Panc1 (cell line): Measurements from ENCODE around the gene PIK3R5. TPM values are rescaled to one million over a fixed set of nuclear protein-coding genes. Genes with fewer than 3 reads are reported as not detected.

Source experiments
- ATAC-seq: fragments of 200-7000 bp; cut with Tn5 transposase; 2 replicates; pipeline ENCODE4 v1.9.1; 2020; ENCODE audit warnings: mild to moderate bottlenecking, moderate library complexity
- BruUV-seq: library from RNA; stranded (reverse); fragments of 400-500 nt; replicated peaks from 2 replicates; lab custom pipeline; 2021; lab: Mats Ljungman, UMichigan
- CTCF ChIA-PET: fragments of 300-600 bp; sonication (Branson Sonifier 250); formaldehyde crosslinking; loops from one replicate; lab custom pipeline; 2022; ENCODE audit warnings: antibody characterized with exemption; lab: Charles Lee
- POLR2A ChIA-PET: fragments of 300-600 bp; sonication (Branson Sonifier 250); formaldehyde crosslinking; loops from one replicate; lab custom pipeline; 2022; ENCODE audit warnings: antibody characterized with exemption; lab: Charles Lee
- DNase-seq: peaks from one replicate; pipeline ENCODE4 v3.0.0-alpha.2; 2010; ENCODE audit warnings: low read depth, low spot score
- H3K27ac ChIP-seq: 2 replicates; pipeline ENCODE4 v1.5.1; 2011; ENCODE audit warnings: mild to moderate bottlenecking, low read length, inconsistent platforms
- H3K27me3 ChIP-seq: fragments of 200-500 bp; sonication (Bioruptor generic); 2 replicates; pipeline ENCODE4 v1.6.0; 2014; ENCODE audit warnings: low read length, inconsistent platforms; ENCODE audit not compliant: control insufficient read depth, insufficient read depth
- H3K36me3 ChIP-seq: fragments of 200-500 bp; sonication (Bioruptor generic); 2 replicates; pipeline ENCODE4 v1.5.1; 2014; ENCODE audit warnings: inconsistent platforms, mild to moderate bottlenecking, low read length, moderate library complexity; ENCODE audit not compliant: control insufficient read depth, insufficient read depth
- H3K4me1 ChIP-seq: 2 replicates; pipeline ENCODE4 v1.5.1; 2011; ENCODE audit warnings: inconsistent platforms, mild to moderate bottlenecking, low read length, moderate library complexity; ENCODE audit not compliant: control insufficient read depth, insufficient read depth
- H3K4me3 ChIP-seq, 2 experiments: 2 replicates each; pipeline ENCODE4 v1.5.1; 2011 to 2012; ENCODE audit warnings: low read depth in 2 of 2, low read length in 2 of 2, mild to moderate bottlenecking in 2 of 2, inconsistent platforms in 1 of 2, moderate library complexity in 1 of 2
- H3K9me3 ChIP-seq: fragments of 200-500 bp; sonication (Bioruptor generic); 2 replicates; pipeline ENCODE4 v1.5.1; 2014; ENCODE audit warnings: low read depth, mild to moderate bottlenecking, inconsistent platforms, low read length, moderate library complexity; ENCODE audit not compliant: control insufficient read depth, insufficient read depth
- CTCF ChIP-seq: fragments of 450-650 bp; IDR thresholded peaks from 2 replicates; pipeline ENCODE4 v1.5.1; 2017; ENCODE audit warnings: mild to moderate bottlenecking
- POLR2AphosphoS5 ChIP-seq: IDR thresholded peaks from 2 replicates; pipeline ENCODE4 v1.6.1; 2012; ENCODE audit warnings: mild to moderate bottlenecking, low read depth, low read length, moderate library complexity
- REST ChIP-seq, 2 experiments: IDR thresholded peaks; 2 replicates each; pipeline ENCODE4 v1.6.1; 2011 to 2012; ENCODE audit warnings: low read depth in 2 of 2, control low read depth in 1 of 2, low read length in 1 of 2, mild to moderate bottlenecking in 1 of 2, moderate library complexity in 1 of 2; ENCODE audit not compliant: insufficient read depth in 1 of 2
- SIN3A ChIP-seq: IDR thresholded peaks from 2 replicates; pipeline ENCODE4 v1.6.1; 2012; ENCODE audit warnings: low read depth, mild to moderate bottlenecking, low read length, moderate library complexity, borderline replicate concordance; ENCODE audit not compliant: insufficient read depth
- TCF7L2 ChIP-seq: IDR thresholded peaks from 2 replicates; pipeline ENCODE4 v1.6.1; 2011; ENCODE audit warnings: mild to moderate bottlenecking, low read depth, low read length, inconsistent platforms
- in situ Hi-C: cut with HindIII; loops from 2 replicates; pipeline ENCODE4 v1.10.0; 2016; ENCODE audit warnings: low sequenced_read_pairs, low pct_unique_long_range_greater_than_20kb
- intact Hi-C: fragments of 100-400 bp; cut with micrococcal nuclease; formaldehyde crosslinking; loops from one replicate; pipeline ENCODE4 v1.10.0; 2022; ENCODE audit not compliant: unreplicated experiment
- total RNA-seq: library from RNA; stranded (reverse); gene quantifications from one replicate; pipeline ENCODE4 v1.2.1, GENCODE V29; 2021; ENCODE audit not compliant: unreplicated experiment

PIK3R5 gene
- total RNA-seq, 1 experiment from 2014 or later: 0.15 TPM

- no peak for TF ChIP-seq TCF7L2
- TF ChIP-seq POLR2AphosphoS5: no peak
- TF ChIP-seq SIN3A: no peak
- no peak for TF ChIP-seq REST (IDR thresholded peaks at IDR 0.05; ENCODE audit: insufficient read depth in 1 of 2, low read depth in 2 of 2, low read length in 1 of 2)
- TF ChIP-seq CTCF: no peak
- Histone ChIP-seq H3K27ac (no peak overlapping the region), H3K4me1 (no peaks in the 10 kb centered on the region), H3K9me3 (no peaks in the 10 kb centered on the region), H3K27me3 (peaks cover 2% of the 10 kb centered on the region; the same call in 1 of the 2 replicates), H3K4me3 (no peak overlapping the region), H3K36me3 (no peaks in the 10 kb centered on the region)
- DNase-seq (no peak), ATAC-seq (no peak)
- intact Hi-C loops (no loop called here), in situ Hi-C loops (no loop called here)
- no TSS peak for BruUV-seq
- POLR2A ChIA-PET: interaction anchor here (0.6 kb wide), 1 partner anchor 264 kb away, joined by 5 read pairs; the partner anchor contains the start of gene MYH10
- CTCF ChIA-PET: no interaction called here
Measured at GRCh38 chr17:8894202-8894671, 71.3 kb downstream of the PIK3R5 start.

- Histone ChIP-seq H3K4me1 (no peaks in the 10 kb centered on the region), H3K9me3 (no peaks in the 10 kb centered on the region), H3K4me3 (no peak overlapping the region), H3K27ac (no peak overlapping the region), H3K27me3 (peaks cover 2% of the 10 kb centered on the region; the same call in 1 of the 2 replicates), H3K36me3 (no peaks in the 10 kb centered on the region)
- POLR2A ChIA-PET: interaction anchor here (0.6 kb wide), 1 partner anchor 263 kb away, joined by 5 read pairs; the partner anchor contains the start of gene MYH10
- no peak for ATAC-seq
- intact Hi-C loops (no loop called here), in situ Hi-C loops (no loop called here)
- TF ChIP-seq REST (IDR thresholded peaks at IDR 0.05; ENCODE audit: insufficient read depth in 1 of 2, low read depth in 2 of 2, low read length in 1 of 2) (no peak), CTCF (no peak), SIN3A (no peak), TCF7L2 (no peak), POLR2AphosphoS5 (no peak)
- CTCF ChIA-PET: no interaction called here
- DNase-seq: no peak
- BruUV-seq: no TSS peak
Measured at GRCh38 chr17:8893621-8894201, 71.8 kb downstream of the PIK3R5 start.
